ENCODE data around the gene NFATC4. TPM values are rescaled to one million over a fixed set of nuclear protein-coding genes. Genes with fewer than 3 reads are reported as not detected.

Gene NFATC4
- total RNA-seq, 1 donor from 2014 or later, result 298 TPM

- DNase-seq (ENCODE audit: low spot score in 2 of 2, unreplicated experiment in 2 of 2), result no peak
These were observed 27.4 kb upstream of the NFATC4 start for GRCh38 chr14:24340606-24341005.

GRCh38 chr14:24342889-24343288 is 25.1 kb upstream of the NFATC4 start:
- no peak overlapping the region for H3K27ac Mint-ChIP-seq
- H3K9me3 Mint-ChIP-seq, result no peaks in the 10 kb centered on the region
- no peak overlapping the region for H3K4me3 Mint-ChIP-seq
- TF ChIP-seq, protein P1, sequence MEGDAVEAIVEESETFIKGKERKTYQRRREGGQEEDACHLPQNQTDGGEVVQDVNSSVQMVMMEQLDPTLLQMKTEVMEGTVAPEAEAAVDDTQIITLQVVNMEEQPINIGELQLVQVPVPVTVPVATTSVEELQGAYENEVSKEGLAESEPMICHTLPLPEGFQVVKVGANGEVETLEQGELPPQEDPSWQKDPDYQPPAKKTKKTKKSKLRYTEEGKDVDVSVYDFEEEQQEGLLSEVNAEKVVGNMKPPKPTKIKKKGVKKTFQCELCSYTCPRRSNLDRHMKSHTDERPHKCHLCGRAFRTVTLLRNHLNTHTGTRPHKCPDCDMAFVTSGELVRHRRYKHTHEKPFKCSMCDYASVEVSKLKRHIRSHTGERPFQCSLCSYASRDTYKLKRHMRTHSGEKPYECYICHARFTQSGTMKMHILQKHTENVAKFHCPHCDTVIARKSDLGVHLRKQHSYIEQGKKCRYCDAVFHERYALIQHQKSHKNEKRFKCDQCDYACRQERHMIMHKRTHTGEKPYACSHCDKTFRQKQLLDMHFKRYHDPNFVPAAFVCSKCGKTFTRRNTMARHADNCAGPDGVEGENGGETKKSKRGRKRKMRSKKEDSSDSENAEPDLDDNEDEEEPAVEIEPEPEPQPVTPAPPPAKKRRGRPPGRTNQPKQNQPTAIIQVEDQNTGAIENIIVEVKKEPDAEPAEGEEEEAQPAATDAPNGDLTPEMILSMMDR (IDR thresholded peaks at IDR 0.05; ENCODE audit: unreplicated experiment), result no peak
- H3K36me3 Mint-ChIP-seq, result no peaks in the 10 kb centered on the region
- H3K27me3 Mint-ChIP-seq (ENCODE audit: low read depth), result peaks cover 80% of the 10 kb centered on the region
- H3K4me1 Mint-ChIP-seq, result peaks cover 4% of the 10 kb centered on the region
- DNase-seq (ENCODE audit: low spot score in 2 of 2, unreplicated experiment in 2 of 2), result no peak

More at GRCh38 chr14:24340606-24341005, 27.4 kb upstream of the NFATC4 start:
- H3K27me3 Mint-ChIP-seq (ENCODE audit: low read depth), result peaks cover 87% of the 10 kb centered on the region
- peaks cover 4% of the 10 kb centered on the region for H3K4me1 Mint-ChIP-seq
- H3K9me3 Mint-ChIP-seq, result no peaks in the 10 kb centered on the region
- no peak overlapping the region for H3K4me3 Mint-ChIP-seq
- no peaks in the 10 kb centered on the region for H3K36me3 Mint-ChIP-seq
- H3K27ac Mint-ChIP-seq, result no peak overlapping the region
- TF ChIP-seq, protein P1 (IDR thresholded peaks at IDR 0.05; ENCODE audit: unreplicated experiment), result no peak

- no peaks in the 10 kb centered on the region for H3K36me3 Mint-ChIP-seq
- no peak for DNase-seq (ENCODE audit: low spot score in 2 of 2, unreplicated experiment in 2 of 2)
- H3K9me3 Mint-ChIP-seq, result no peaks in the 10 kb centered on the region
- peaks cover 4% of the 10 kb centered on the region for H3K4me1 Mint-ChIP-seq
- no peak overlapping the region for H3K27ac Mint-ChIP-seq
- H3K4me3 Mint-ChIP-seq, result no peak overlapping the region
- peaks cover 74% of the 10 kb centered on the region for H3K27me3 Mint-ChIP-seq (ENCODE audit: low read depth)
- TF ChIP-seq, protein P1 (IDR thresholded peaks at IDR 0.05; ENCODE audit: unreplicated experiment), result no peak
These were observed 24.0 kb upstream of the NFATC4 start for GRCh38 chr14:24343795-24344660.

- Mint-ChIP-seq H3K27me3 (ENCODE audit: low read depth) (peaks cover 78% of the 10 kb centered on the region), H3K36me3 (no peaks in the 10 kb centered on the region), H3K4me1 (no peaks in the 10 kb centered on the region), H3K9me3 (no peaks in the 10 kb centered on the region), H3K4me3 (no peak overlapping the region), H3K27ac (no peak overlapping the region)
- no peak for DNase-seq (ENCODE audit: low spot score in 2 of 2, unreplicated experiment in 2 of 2)
- TF ChIP-seq, protein P1 (IDR thresholded peaks at IDR 0.05; ENCODE audit: unreplicated experiment), result no peak
These were observed 20.9 kb upstream of the NFATC4 start for GRCh38 chr14:24347134-24347533.

GRCh38 chr14:24348186-24348585 is 19.8 kb upstream of the NFATC4 start:
- H3K4me1 Mint-ChIP-seq, result peaks cover 4% of the 10 kb centered on the region
- no peak for DNase-seq (ENCODE audit: low spot score in 2 of 2, unreplicated experiment in 2 of 2)
- H3K36me3 Mint-ChIP-seq, result no peaks in the 10 kb centered on the region
- TF ChIP-seq, protein P1 (IDR thresholded peaks at IDR 0.05; ENCODE audit: unreplicated experiment), result no peak
- no peak overlapping the region for H3K27ac Mint-ChIP-seq
- no peaks in the 10 kb centered on the region for H3K9me3 Mint-ChIP-seq
- H3K4me3 Mint-ChIP-seq, result no peak overlapping the region
- H3K27me3 Mint-ChIP-seq (ENCODE audit: low read depth), result peaks cover 77% of the 10 kb centered on the region

Data from mesothelial cell of epicardium (in vitro differentiated cells).